B cell (primary cell): ENCODE data around the gene APLF. TPM values are rescaled to one million over a fixed set of nuclear protein-coding genes. Genes with fewer than 3 reads are reported as not detected.
A peak's percentile ranks its signal among the peaks of the same experiment; 100 is the strongest.

Source experiments
- ATAC-seq: fragments of 200-7000 bp; cut with Tn5 transposase; one replicate; pipeline ENCODE4 v1.10.0; 2021; ENCODE audit warnings: low read depth, mild to moderate bottlenecking, moderate number of reproducible peaks, moderate library complexity
- CTCF ChIA-PET: fragments of 350-600 bp; sonication (Branson Sonifier 250); formaldehyde crosslinking; loops from one replicate; lab custom pipeline; 2021; ENCODE audit warnings: antibody characterized with exemption, inconsistent platforms; lab: Charles Lee
- POLR2A ChIA-PET: fragments of 350-600 bp; sonication (Branson Sonifier 250); formaldehyde crosslinking; loops from one replicate; lab custom pipeline; 2021; ENCODE audit warnings: antibody characterized with exemption; lab: Charles Lee
- DNase-seq: peaks from one replicate; pipeline ENCODE4 v3.0.0; 2013
- H2AFZ ChIP-seq: 2 replicates; pipeline ENCODE4 v1.6.1; 2012; ENCODE audit warnings: mild to moderate bottlenecking, low read depth, low read length; ENCODE audit not compliant: insufficient read depth, poor library complexity, severe bottlenecking
- H3K27ac ChIP-seq, 2 donors: 1 replicate in 1 of 2; 2 replicates in 1 of 2; pipeline ENCODE4 v1.5.1; 2012 to 2013; ENCODE audit warnings: low read length in 2 of 2, mild to moderate bottlenecking in 2 of 2, moderate library complexity in 1 of 2
- H3K27me3 ChIP-seq, 4 experiments: fragments of 200-600 bp in 1 of 4; sonication (generic) in 1 of 4; replicated peaks in 1 of 4; 1 replicate in 2 of 4; 2 replicates in 2 of 4; pipeline versions ENCODE4 v1.6.1 to v1.7.0; 2013 to 2016; ENCODE audit warnings: low read length in 3 of 4, mild to moderate bottlenecking in 2 of 4, mixed read lengths in 1 of 4, moderate library complexity in 1 of 4; ENCODE audit not compliant: insufficient read depth in 4 of 4, control insufficient read depth in 3 of 4; ENCODE audit errors: control extremely low read depth in 1 of 4
- H3K36me3 ChIP-seq, 2 experiments: replicated peaks in 1 of 2; 1 replicate in 1 of 2; 2 replicates in 1 of 2; pipeline versions ENCODE4 v1.6.1 to v1.7.1; 2013; ENCODE audit warnings: low read length in 1 of 2; ENCODE audit not compliant: insufficient read depth in 2 of 2, control insufficient read depth in 1 of 2; ENCODE audit errors: control extremely low read depth in 1 of 2, extremely low read depth in 1 of 2
- H3K4me1 ChIP-seq, 2 donors: fragments of 200-600 bp in 1 of 2; sonication (generic) in 1 of 2; 1 replicate in 1 of 2; 2 replicates in 1 of 2; pipeline versions ENCODE4 v1.5.1 to v1.6.1; 2013 to 2017; ENCODE audit warnings: low read length in 2 of 2; ENCODE audit not compliant: control insufficient read depth in 2 of 2, insufficient read depth in 2 of 2
- H3K4me2 ChIP-seq: replicated peaks from 2 replicates; pipeline ENCODE3; 2012; ENCODE audit warnings: mild to moderate bottlenecking, low read depth, low read length; ENCODE audit not compliant: poor library complexity, severe bottlenecking
- H3K4me3 ChIP-seq, 5 experiments: fragments of 200-600 bp in 1 of 5; sonication (generic) in 1 of 5; 1 replicate in 3 of 5; 2 replicates in 2 of 5; pipeline versions ENCODE4 v1.5.1 to v1.7.0; 2011 to 2016; ENCODE audit warnings: low read length in 4 of 5, mild to moderate bottlenecking in 4 of 5, low read depth in 2 of 5, control low read depth in 1 of 5, moderate library complexity in 1 of 5; ENCODE audit not compliant: insufficient read depth in 1 of 5; ENCODE audit errors: control extremely low read depth in 1 of 5, extremely low read depth in 1 of 5
- H3K79me2 ChIP-seq: fragments of 200-600 bp; sonication (generic); one replicate; pipeline ENCODE4 v1.6.0; 2016; ENCODE audit warnings: low read length; ENCODE audit not compliant: control insufficient read depth, insufficient read depth
- H3K9ac ChIP-seq: fragments of 200-600 bp; sonication (generic); 2 replicates; pipeline ENCODE4 v1.6.1; 2017; ENCODE audit warnings: mild to moderate bottlenecking, low read length, moderate library complexity
- H3K9me3 ChIP-seq, 3 donors: one replicate each; pipeline versions ENCODE4 v1.6.1 to v1.7.1; 2013; ENCODE audit warnings: low read length in 2 of 3; ENCODE audit not compliant: control insufficient read depth in 2 of 3, insufficient read depth in 1 of 3; ENCODE audit errors: control extremely low read depth in 1 of 3
- H4K20me1 ChIP-seq: 2 replicates; pipeline ENCODE4 v1.6.0; 2012; ENCODE audit warnings: mild to moderate bottlenecking, low read length; ENCODE audit not compliant: insufficient read depth, control insufficient read depth, poor library complexity, severe bottlenecking
- H3K27ac Mint-ChIP-seq: one replicate; pipeline ENCODE4 v1.8.0; 2021; ENCODE audit warnings: mixed read lengths
- H3K27me3 Mint-ChIP-seq: one replicate; pipeline ENCODE4 v1.8.0; 2021; ENCODE audit warnings: mixed read lengths
- H3K4me1 Mint-ChIP-seq: one replicate; pipeline ENCODE4 v1.8.0; 2021; ENCODE audit warnings: mixed read lengths
- H3K4me3 Mint-ChIP-seq: one replicate; pipeline ENCODE4 v1.8.0; 2021; ENCODE audit warnings: mixed read lengths
- H3K9me3 Mint-ChIP-seq: one replicate; pipeline ENCODE4 v1.8.0; 2022; ENCODE audit warnings: mixed read lengths; ENCODE audit not compliant: insufficient read depth
- CTCF ChIP-seq: fragments of 200-600 bp; IDR thresholded peaks from one replicate; pipeline ENCODE4 v1.8.0; 2022; ENCODE audit warnings: antibody characterized with exemption, mild to moderate bottlenecking
- EZH2 ChIP-seq: IDR thresholded peaks from 2 replicates; pipeline ENCODE4 v1.6.1; 2012; ENCODE audit warnings: borderline replicate concordance, low read depth, mild to moderate bottlenecking, moderate library complexity, low read length; ENCODE audit not compliant: insufficient read depth, poor library complexity, severe bottlenecking
- WGBS: methylation state at CpG from one replicate; pipeline ENCODE4 v1.1.5; 2013; ENCODE audit warnings: missing lambda C conversion rate; ENCODE audit not compliant: insufficient coverage; 5-methylcytosine and 5-hydroxymethylcytosine counted together
- intact Hi-C: fragments of 100-400 bp; cut with micrococcal nuclease; formaldehyde crosslinking; loops from one replicate; pipeline ENCODE4 v1.10.0; 2022
- polyA plus RNA-seq: library from polyadenylated mRNA; depleted of rRNA; stranded (reverse); fragments of >200 nt; gene quantifications from 2 replicates; pipeline ENCODE4 v1.2.3, GENCODE V29; 2012
- total RNA-seq, 2 donors: library from RNA; stranded (reverse); fragments of 120-200 nt in 1 of 2; gene quantifications; 1 replicate in 1 of 2; 2 replicates in 1 of 2; pipeline versions ENCODE4 v1.2.3 to v1.2.4, GENCODE V29; 2013 to 2022

Gene APLF
- total and polyA plus RNA-seq, 2 donors (not counting 1 experiment from before 2014, with no cell fraction given), result 1.3 to 6.3 TPM

DNA sequence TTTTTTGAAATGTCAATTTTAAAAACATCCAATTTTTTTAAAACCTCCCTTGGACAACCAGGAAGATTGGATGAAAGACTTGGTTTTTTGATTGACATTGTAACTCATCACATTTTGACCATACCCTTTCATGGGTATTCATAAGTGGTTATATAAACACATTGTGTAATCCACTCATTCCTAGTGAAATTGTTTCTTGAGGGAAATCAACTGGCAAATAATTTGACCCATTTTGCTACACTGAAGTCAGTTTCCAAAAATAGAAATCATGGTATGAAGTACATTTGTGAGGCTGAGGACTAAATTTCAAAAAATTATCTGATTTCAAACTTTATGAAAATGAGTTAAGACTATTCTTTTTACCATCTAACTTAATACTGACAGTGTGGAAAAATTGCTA lies 31.8 kb upstream of the APLF start:
- H3K9me3 ChIP-seq, result peaks cover 0 to 19% (median 2%) of the 10 kb centered on the region in 3 donors
- H4K20me1 ChIP-seq, result no peaks in the 10 kb centered on the region
- no peaks in the 10 kb centered on the region for H3K27me3 ChIP-seq
- no peak overlapping the region for H3K4me2 ChIP-seq
- H3K79me2 ChIP-seq, result peaks cover 5% of the 10 kb centered on the region
- intact Hi-C loops, result no loop called here
- H3K27ac Mint-ChIP-seq, result no peak overlapping the region
- no peak overlapping the region for H3K9ac ChIP-seq
- no peak for TF ChIP-seq EZH2
- TF ChIP-seq CTCF, result no peak
- ChIA-PET POLR2A (no interaction called here), CTCF (interaction anchor here (0.8 to 1.8 kb wide), 4 partner anchors 9 to 75 kb away, joined by 3 to 8 read pairs (median 4); partner anchors contain the start of gene PLEK)
- no peaks in the 10 kb centered on the region for H3K36me3 ChIP-seq
- H3K4me3 ChIP-seq, result no peak overlapping the region
- ATAC-seq, result no peak
- H3K4me1 ChIP-seq, result peaks cover 24 to 47% of the 10 kb centered on the region in 2 donors
- no peak overlapping the region for H2AFZ ChIP-seq
- H3K9me3 Mint-ChIP-seq, result peaks cover 5% of the 10 kb centered on the region
- peaks cover 54% of the 10 kb centered on the region for H3K4me1 Mint-ChIP-seq
- no peak overlapping the region for H3K4me3 Mint-ChIP-seq
- H3K27ac ChIP-seq, result no peak overlapping the region
- DNase-seq, result no peak
- H3K27me3 Mint-ChIP-seq, result no peaks in the 10 kb centered on the region

- Histone ChIP-seq H2AFZ (no peak overlapping the region), H3K36me3 (no peaks in the 10 kb centered on the region), H3K27ac (no peak overlapping the region), H3K9ac (no peak overlapping the region), H3K4me2 (no peak overlapping the region), H3K9me3 (peaks cover 0 to 19% (median 2%) of the 10 kb centered on the region in 3 donors), H3K4me3 (no peak overlapping the region), H3K79me2 (peaks cover 5% of the 10 kb centered on the region), H3K27me3 (no peaks in the 10 kb centered on the region), H4K20me1 (no peaks in the 10 kb centered on the region), H3K4me1 (peaks cover 31 to 54% of the 10 kb centered on the region in 2 donors)
- DNase-seq (no peak), ATAC-seq (no peak)
- Mint-ChIP-seq H3K27me3 (no peaks in the 10 kb centered on the region), H3K4me1 (peaks cover 60% of the 10 kb centered on the region), H3K4me3 (no peak overlapping the region), H3K9me3 (peaks cover 5% of the 10 kb centered on the region), H3K27ac (peak overlapping the region; percentile 69)
- 94% methylated on average over 3 of the region's 4 CpGs for WGBS
- CTCF ChIA-PET, result interaction anchor here (0.8 to 1.8 kb wide), 7 partner anchors 10 to 240 kb away, joined by 3 to 8 read pairs (median 3); partner anchors contain the start of gene PLEK
- no peak for TF ChIP-seq CTCF
- TF ChIP-seq EZH2, result no peak
- POLR2A ChIA-PET, result interaction anchor here (0.9 kb wide), 1 partner anchor 9 kb away, joined by 4 read pairs; no protein-coding TSS in a partner anchor
- intact Hi-C loops, result no loop called here
Measured at GRCh38 chr2:68436270-68436669, 31.1 kb upstream of the APLF start.
